Bone marrow (tissue), 2 donors: ENCODE measurements around the gene POGLUT2.
A peak's percentile ranks its signal among the peaks of the same experiment; 100 is the strongest.

ENCODE experiments used
- DNase-seq, 2 donors: peaks; one replicate each; lab custom pipeline; 2025; lab: John Stamatoyannopoulos, UW

POGLUT2 gene

DNA sequence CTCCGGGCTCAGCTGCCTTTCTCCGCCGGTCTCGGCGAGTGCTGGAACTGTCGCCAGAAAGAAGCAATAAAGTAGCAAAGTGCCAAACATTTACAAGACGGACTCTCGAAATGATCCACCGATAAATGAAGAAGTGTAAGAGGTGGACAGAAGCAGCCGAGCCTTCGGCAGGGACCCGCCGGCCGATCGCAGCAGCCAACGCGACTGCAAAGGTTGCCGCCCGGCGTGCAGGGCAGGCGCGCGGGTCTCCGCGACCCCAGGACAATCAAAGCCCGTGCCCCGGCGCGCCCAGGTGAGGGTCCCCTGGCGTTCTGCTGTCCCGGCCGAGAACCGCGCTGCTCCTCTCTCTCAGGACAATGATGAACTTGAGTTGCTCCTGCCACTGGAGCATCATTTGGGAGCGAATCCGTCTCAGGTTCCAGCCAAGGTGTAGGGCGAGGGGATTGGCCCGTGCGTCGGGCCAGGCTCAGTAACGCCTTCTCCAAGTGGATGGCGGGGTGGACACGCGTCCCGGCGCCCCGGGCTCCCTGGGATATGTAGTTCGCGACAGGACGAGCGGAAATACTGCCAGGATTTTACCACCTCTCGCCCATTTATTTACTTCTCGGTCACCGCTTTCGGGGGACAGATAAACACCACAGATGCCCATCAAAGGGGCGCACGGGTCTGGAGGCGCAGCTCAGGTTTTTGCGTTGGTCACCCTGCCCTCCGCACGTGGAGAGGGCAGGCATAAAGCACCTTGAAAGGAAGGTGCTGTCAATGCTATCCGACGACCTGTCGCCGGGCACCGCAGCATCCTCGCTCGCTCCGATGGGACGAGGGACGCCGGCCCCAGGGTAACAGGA, at the start of gene POGLUT2, which contains the start of gene BIVM:
TSS of gene POGLUT2 (minus strand) at position 396 of the 845 bp plus-strand sequence. CDS start at position 90, 306 bp downstream.
TSS of gene BIVM (plus strand) at position 539 of the 845 bp plus-strand sequence. CDS start 8,149 bp downstream, outside the sequence.
- DNase-seq: peak in 1 of 2 donors; percentile 36

DNA sequence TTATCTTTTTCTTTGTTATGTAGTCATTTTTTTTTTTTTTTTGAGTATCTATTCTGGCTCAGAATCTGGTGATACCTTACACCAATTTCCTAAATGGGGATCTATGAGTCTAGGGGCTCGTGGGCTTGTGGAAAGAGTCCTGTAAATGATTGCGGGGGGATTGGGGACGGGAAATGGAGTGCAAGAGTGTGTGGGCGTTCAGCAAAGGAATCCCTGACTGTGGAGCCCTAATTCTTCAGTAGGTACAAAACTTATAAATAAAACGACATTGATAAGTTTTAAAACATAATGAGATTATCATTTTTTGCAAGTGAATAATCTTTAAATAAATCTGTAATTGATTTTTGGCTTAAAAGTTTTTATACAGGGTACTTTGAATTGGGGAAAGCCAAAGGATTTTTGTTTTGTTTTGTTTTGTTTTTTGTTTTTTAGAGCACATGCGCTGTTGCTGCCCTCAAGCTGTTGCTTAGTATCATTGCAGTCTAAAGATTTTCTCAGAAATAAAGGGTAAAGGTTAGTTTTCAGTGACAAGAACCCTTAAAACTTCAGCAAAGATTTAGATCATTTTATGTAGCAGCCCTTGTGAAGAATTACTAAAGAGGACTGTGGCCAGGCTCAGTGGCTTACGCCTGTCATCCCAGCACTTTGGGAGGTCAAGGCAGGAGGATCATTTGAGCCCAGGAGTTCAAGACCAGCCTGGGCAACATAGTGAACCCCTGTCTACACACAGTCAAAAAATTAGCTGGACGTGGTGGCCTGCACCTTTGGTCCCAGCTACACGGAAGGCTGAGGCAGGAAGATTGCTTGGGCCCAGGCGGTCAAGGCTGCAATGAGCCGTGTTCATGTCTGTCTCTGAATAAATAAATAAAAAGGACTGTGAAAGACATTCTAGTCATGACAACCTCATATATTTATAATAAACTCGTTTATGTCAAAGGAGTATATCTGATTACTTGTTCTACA, 48.8 kb upstream of the POGLUT2 start:
- peak in 1 of 2 donors; percentile 7 for DNase-seq

DNA sequence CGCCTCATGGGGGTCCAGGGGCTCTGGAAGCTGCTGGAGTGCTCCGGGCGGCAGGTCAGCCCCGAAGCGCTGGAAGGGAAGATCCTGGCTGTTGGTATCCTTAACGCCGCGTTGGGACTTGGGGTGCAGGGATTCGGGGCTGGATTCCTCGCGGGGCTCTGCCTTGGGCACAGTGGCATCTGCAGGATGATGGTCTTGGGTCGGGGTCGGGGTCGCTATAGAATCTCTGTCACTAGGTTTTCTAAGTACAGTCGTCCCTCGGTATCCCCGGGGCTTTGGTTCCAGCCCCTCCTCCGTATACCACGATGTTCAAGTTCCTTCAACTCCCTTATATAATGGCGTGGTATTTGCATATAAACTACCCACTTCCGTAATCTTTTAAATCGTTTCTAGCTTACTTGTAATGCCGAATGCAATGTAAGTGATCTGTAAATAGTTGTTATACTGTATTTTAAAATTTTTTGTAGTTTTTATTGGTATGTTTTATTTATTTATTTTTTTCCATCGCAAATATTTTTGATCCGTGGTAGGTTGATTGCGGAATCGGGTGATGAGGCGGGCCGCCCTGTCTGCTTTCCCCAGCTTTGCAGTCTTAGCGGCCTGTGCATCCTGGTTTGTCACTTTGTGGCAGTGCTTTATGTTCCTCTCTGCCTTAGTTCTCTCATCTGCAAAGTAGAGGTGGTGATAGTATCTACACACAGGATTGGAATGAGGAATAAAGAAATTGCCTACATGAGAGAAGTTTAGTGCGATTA, 47.7 kb upstream of the POGLUT2 start:
- DNase-seq: peak; percentile 33 to 57

DNA sequence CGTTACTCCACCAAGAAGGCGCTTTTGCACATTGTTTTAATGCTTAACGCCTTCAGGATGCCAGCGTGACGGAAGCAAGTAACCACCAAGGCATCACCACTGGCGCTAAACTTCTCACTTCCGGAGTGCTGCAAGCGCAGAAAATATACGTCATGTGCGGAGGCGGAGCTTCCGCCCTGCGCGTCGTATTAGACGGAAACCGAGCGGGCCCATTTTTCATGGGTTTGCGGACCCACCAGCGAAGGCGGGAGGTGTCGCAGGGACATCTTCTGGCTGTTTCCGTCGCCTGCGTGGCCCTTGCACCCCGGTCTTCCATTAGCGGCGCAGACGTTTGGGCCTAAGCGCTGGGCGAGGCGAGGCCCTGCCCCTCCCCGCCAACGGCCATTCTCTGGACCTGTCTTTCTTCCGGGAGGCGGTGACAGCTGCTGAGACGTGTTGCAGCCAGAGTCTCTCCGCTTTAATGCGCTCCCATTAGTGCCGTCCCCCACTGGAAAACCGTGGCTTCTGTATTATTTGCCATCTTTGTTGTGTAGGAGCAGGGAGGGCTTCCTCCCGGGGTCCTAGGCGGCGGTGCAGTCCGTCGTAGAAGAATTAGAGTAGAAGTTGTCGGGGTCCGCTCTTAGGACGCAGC, 47.0 kb upstream of the POGLUT2 start, which contains the start of gene ERCC5:
TSS of gene ERCC5 (plus strand) at position 403 of the 631 bp plus-strand sequence. CDS start 235 bp downstream, outside the sequence.
- peak; percentile 83 to 94 for DNase-seq

DNA sequence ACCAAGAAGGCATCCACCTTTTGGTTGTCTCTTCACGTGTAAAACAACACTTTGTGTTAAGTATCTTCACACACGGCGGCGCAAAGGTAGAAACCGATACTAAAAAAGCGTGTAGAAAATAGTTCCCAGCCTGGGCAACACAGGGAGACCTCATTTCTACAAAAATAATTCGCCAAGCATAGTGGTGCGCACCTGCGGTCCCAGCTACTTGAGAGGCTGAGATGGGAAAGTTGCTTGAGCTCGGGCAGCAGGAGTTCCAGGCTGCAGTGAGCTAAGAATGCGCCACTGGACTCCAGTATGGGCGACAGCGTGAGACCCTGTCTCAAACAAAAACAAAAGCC, 46.5 kb upstream of the POGLUT2 start:
- no peak for DNase-seq

DNA sequence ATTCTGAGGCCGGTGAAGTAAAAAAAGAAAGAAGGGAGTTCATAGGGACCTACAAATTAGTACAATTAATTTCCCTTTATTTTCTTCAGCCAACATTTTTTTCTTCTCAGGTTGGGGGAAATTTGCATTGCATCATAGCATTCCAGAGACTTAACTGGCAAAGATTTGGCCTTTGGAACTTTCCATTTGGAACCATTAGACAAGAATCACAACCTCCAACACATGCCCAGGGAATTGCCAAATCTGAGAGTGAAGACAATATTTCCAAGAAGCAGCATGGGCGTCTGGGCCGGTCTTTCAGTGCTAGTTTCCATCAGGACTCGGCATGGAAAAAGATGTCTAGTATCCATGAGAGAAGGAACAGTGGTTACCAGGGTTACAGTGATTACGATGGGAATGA, 40.7 kb upstream of the POGLUT2 start:
- DNase-seq: no peak

DNA sequence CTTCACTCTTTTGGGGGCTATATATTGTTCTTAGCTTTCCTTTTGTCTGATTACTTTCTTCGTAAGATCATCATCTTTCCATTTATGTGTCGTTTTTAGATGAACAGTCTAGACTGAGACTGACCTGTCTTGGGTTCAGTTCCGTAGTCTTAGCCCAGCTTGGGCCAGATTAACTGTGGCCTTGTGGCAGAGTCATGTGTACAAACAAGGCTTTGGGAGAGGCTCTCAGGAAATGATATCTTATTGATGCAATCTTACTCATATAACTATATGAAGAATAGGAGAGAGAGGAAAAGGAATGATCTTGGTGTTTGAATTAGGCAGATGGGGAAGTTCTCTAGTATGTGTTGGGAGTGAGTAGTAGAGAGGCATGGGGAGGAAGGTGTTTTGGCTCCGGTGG, 40.2 kb upstream of the POGLUT2 start:
- no peak for DNase-seq

DNA sequence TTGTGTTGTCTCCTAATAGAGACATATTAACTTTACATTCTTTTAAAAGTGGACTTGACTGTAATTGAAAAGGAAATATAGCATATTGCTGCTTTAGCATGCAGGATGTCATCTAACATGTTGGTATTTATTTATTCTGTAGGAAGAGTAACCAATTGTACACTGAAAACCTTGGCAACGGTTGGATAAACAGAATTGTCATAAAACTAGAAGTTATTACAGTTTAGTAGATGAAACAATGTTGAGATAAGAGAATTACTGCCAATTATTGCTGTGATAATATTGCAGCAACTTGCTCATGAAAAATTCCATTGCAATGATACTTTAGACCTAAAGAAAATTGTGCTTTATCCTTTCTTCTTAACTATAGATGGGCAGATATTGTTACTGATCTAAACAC, 39.5 kb upstream of the POGLUT2 start:
- DNase-seq: no peak

DNA sequence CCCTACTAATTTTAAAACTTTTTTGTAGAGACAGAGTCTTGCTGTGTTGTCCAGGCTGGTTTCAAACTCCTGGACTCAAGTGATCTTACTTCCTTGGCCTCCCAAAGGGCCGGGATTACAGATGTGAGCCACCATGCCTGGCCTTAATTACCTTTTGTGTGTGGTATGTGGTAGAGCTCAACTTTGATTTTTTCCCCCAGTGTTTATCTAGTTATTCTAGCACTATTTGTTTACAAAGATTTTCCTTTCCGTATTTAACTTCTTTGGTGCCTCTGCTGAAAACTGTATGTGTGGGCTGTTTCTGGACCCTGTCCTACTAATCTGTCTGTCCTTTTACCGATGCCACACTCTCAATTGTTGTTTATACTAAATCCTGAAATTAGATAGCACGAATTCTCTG, 37.7 kb upstream of the POGLUT2 start:
- no peak for DNase-seq

DNA sequence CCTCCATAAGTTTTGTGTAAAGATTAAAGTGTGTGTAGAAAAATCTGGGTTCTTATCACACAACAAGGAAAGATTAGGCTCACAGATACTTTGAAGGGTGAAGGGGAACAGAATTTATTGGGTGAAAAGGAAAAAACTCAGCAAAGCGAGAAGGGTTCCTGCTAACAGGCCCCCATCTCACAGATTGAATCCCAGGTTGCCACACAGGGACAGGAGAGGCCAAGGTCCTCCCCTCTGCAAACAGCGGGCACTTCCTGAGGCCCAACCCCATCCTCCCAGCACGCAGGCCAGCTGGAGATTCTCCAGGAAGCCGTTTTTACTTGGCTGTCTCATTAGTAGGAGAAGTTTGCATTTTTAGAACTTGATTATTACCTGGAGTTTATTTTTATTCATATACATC, 31.9 kb upstream of the POGLUT2 start:
- no peak for DNase-seq

DNA sequence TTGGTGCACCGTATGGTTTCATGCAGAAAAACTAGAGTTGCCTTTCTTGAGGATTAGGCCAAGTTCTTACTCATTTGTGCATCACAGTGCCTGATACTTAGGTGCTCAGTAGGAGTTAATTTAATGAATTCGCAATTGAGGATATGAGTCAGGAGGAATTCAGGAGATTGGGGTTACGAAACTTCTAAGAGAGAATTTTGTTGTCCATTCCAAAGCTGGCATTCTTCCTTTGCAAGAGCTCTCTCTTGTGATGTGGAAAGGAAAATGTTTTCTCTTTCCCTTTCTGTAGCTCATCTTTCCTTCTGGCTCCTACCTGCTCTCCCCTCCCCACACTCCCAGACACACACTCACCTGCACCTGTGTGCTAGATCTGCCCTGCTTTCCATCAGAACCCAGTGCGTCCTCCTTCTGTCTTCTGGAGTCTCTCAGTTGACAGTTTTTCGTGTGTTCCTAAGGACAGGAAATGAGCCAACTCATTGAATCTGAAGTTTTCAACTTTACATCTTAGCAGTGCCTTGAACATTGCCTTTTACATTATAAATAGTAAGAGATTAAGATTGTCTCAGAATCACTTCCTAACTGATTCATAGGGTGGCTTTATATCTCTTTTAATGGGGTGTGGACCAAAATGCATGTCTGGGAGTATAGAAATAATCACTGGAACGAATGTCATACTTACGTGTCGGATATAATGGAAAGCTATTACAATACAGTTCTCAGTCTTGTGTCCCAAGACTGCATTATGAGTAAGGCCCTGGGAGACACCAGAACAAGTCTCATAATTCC, 27.3 kb upstream of the POGLUT2 start:
- no peak for DNase-seq

DNA sequence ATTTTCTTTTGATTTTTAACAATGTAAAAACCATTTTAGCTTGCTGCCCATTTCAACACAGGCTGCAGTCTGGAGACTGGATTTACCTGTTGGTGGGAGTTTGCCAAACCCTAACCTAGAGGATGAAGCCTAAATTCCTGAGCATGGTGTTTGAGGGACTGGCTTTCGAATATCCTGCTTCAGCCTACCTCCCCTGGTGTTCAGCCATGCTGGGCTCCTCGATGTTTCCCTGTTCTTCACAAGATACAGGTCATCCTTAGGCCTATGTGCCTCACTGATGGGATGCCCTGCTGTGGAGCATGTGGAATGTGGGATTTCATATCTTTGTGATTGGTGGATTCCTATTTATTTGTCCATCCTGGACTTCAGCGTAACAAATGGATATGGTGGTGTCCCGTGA, 26.6 kb upstream of the POGLUT2 start:
- no peak for DNase-seq

DNA sequence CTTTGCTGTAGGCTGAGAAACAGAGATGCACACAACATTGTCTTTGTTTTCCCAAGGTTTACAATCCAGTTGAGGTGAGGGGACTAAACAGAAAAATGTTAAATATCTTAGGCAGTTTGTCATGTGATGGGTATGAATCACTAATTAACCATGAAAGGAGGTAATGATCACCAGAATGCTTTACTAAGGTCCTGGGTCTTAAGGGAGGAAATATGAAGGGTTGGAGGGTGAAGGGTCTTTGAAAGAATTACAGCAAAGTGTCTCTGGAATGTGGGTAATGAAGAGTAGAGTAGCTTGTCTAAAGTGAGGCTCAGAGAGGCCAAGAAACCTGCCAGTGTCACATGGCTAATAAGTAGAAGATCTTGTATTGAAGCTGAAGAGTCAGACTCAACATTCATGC, 19.1 kb upstream of the POGLUT2 start:
- no peak for DNase-seq

DNA sequence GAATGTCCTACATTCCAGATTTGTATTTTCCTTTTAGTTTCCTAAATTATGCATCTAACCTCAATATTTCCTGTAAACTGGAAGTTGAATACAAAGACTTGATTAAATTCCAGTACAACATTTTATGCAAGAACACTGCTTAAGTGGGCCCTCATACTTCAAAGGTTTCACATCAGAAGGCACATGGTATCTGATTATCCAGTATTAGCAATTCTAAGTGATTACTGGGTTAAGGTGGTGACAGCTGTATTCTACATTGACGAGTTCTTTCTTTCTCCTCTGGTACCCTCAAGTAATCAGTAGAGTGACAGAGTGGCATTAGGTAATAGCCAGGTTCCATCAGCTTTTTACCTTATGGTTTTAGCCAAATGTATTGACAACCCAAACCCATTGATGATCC, 18.5 kb upstream of the POGLUT2 start:
- DNase-seq: no peak

DNA sequence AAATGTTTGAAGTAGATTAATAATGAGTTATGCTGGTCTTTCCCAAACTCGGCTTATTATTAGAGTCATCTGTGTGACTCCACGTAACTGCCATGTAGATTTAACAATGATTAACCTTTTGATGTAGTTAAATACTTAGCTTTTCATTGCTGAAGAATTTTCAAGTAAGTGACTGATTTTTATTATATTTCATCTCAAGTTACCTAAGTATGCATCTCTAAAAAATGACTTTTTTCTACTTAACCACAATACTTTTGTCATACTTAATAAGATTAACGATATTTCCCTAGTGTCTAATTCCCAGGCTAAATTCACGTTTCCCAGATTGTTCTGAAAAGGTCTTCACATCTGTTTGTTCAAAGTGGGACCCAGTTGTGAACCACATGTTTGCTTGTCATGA, 17.9 kb upstream of the POGLUT2 start:
- no peak for DNase-seq

DNA sequence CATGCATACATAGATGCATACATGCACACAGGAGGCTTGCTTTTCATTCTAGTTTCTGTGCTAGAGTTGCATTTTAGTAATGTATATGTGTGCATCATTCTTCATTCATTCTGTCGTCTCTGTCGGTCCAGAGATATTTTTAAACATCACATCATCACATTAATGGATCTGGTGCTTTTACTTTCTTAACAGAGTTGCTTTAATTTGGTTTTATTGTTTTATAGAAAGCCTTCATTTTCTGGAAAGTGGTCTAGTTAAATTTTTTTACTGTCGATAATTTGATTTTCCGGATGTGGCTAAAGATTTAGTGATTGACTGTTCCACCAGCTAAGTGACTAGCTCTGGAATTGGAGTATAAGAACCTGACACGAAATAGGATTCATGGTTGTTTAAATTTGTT, 17.0 kb upstream of the POGLUT2 start:
- no peak for DNase-seq

DNA sequence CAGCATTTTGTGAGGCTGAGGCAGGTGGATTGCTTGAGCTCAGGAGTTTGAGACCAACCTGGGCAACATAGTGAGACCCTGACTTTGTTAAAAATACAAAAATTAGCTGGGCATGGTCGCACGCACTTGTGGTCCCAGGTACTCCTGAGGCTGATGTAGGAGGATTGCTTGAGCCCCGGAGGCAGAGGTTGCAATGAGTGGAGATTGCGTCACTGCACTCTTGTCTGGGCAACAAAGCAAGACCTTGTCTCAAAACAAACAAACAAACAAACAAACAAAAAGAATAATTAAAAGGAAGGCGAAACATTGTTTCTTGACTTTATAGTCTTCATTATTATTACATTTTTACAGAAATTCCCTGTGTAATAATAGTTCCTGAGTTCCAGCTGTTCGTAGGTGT, 16.0 kb upstream of the POGLUT2 start:
- DNase-seq: no peak

DNA sequence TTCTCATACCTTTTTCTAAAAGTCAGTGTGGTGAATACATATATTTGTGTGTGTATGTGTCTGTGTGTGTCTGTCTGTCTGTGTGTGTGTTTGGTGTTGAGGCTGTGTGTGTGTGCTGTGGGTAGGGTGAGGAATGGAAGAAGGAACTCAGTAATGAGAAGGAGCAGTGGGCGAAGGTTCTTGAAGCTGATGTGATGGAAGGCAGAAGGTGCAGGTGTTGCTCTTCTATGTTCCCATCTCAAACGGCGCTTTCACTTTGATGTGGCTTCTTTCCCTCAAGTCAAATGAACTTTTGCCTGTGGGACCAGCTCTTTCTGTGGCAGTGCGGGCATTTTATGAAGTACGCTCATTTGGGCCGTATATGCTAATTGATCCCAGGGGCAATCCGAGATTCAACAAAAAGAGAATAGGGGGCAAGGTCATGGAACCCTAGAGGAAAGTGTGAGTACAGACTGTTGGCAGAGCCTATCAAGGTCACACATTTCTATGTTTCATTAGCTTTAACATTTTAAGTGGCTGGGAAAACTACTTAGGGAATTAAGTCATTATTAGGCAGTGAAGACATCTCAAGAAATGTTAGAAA, 15.3 kb upstream of the POGLUT2 start:
- no peak for DNase-seq

DNA sequence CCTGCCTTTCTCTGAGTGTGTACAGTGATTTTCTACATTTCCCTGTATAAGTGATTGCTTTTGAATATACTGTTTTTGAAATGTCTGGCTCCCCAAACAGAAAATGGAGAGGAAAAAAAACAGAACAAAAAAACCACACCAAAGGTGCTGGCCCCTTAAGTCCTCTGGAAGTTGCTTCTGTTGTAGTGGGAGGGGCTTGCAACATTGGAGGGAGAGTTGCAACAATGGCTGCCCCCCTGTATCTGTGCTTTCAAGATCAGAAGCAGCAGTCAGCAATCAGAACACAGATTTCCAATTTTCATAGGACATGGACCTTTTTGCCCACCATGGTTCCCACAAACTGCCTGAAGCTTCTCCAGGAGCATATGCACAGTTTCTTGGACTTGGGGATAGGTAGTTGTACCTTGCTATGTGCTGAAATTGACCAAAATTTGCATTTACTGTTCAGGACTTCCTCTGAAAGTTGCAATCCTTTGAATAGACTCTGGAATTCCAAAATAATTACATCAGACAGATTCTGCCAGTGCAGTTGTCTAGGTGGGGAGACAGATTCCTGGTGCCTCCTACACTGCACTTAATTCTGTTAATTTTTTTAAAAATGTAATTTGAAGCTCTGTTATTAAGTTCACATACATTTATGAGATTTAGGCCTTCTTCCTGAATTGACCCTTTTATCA, 14.0 kb upstream of the POGLUT2 start:
- no peak for DNase-seq

DNA sequence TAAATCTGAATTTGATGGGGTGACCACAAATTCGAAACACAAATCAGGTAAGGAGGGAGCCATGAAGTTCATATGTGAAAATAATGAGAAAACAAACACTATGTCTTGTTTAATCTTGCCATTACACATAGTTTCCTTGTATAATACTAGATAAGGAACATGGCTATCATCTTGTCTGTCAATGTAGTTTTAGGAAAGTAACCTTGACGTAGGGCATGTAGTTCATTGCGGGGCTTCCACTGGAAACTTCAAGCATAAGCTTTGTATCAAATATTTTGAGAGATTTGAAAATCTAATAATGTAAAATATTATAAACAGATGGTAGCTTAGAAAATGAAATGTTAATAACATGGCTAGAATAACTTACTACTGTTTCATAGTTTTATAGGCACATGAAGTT, 8.9 kb upstream of the POGLUT2 start:
- DNase-seq: no peak
